Activated T-cell treated with anti-CD3 and anti-CD28 coated beads, Interleukin-2, amount 50 U/mL, for 72 hours (primary cell): Measurements from ENCODE around the gene BAIAP2. TPM values are rescaled to one million over a fixed set of nuclear protein-coding genes. Genes with fewer than 3 reads are reported as not detected.
"Not testable (repeated sequence)": the region's sequence is repeated elsewhere in the genome, so short reads cannot be mapped to it uniquely, and the experiment has no call there.

Source experiments
- ATAC-seq, 2 donors: fragments of 150-1000 bp; cut with Tn5 transposase; replicated peaks in 1 of 2; 2 replicates each; pipeline ENCODE4 v1.10.0; 2021; ENCODE audit warnings: moderate library complexity in 2 of 2, mild to moderate bottlenecking in 1 of 2
- DNase-seq, 2 donors: peaks; one replicate each; pipeline ENCODE4 v3.0.0; 2021 to 2022; ENCODE audit warnings: mixed read lengths in 1 of 2
- H3K27ac Mint-ChIP-seq: one replicate; pipeline ENCODE4 v1.8.0; 2022; ENCODE audit warnings: mild to moderate bottlenecking, moderate library complexity, mixed read lengths
- H3K27me3 Mint-ChIP-seq: one replicate; pipeline ENCODE4 v1.8.0; 2022; ENCODE audit warnings: low read depth, mixed read lengths
- H3K36me3 Mint-ChIP-seq, 2 donors: one replicate each; pipeline ENCODE4 v1.8.0; 2022; ENCODE audit warnings: mixed read lengths in 2 of 2, mild to moderate bottlenecking in 1 of 2; ENCODE audit not compliant: insufficient read depth in 2 of 2
- H3K4me1 Mint-ChIP-seq: one replicate; pipeline ENCODE4 v1.8.0; 2022; ENCODE audit warnings: low read depth, mixed read lengths
- H3K4me3 Mint-ChIP-seq, 2 donors: one replicate each; pipeline ENCODE4 v1.8.0; 2022; ENCODE audit warnings: mild to moderate bottlenecking in 2 of 2, mixed read lengths in 2 of 2, moderate library complexity in 2 of 2
- H3K9me3 Mint-ChIP-seq, 2 donors: one replicate each; pipeline ENCODE4 v1.8.0; 2022; ENCODE audit warnings: mixed read lengths in 2 of 2
- total RNA-seq, 2 donors: library from RNA; stranded (reverse); gene quantifications; one replicate each; pipeline ENCODE4 v1.2.3, GENCODE V29; 2022

The BAIAP2 gene
- total RNA-seq, 2 donors from 2014 or later: 8.7 TPM

GRCh38 chr17:81150377-81151077 lies 115.6 kb downstream of the BAIAP2 start:
- Mint-ChIP-seq H3K36me3 (no peaks in the 10 kb centered on the region), H3K27me3 (peaks cover 6% of the 10 kb centered on the region), H3K9me3 (no peaks in the 10 kb centered on the region)

GRCh38 chr17:81151278-81151677 lies 116.3 kb downstream of the BAIAP2 start:
- no peaks in the 10 kb centered on the region for H3K4me1 Mint-ChIP-seq
- no peaks in the 10 kb centered on the region for H3K36me3 Mint-ChIP-seq
- DNase-seq (no peak), ATAC-seq (no peak)
- H3K9me3 Mint-ChIP-seq: no peaks in the 10 kb centered on the region
- peaks cover 6% of the 10 kb centered on the region for H3K27me3 Mint-ChIP-seq
- no peak overlapping the region for H3K4me3 Mint-ChIP-seq
- H3K27ac Mint-ChIP-seq: no peak overlapping the region

More at GRCh38 chr17:81150377-81151077, 115.6 kb downstream of the BAIAP2 start:
- no peak for ATAC-seq
- DNase-seq: no peak
- Mint-ChIP-seq H3K27ac (no peak overlapping the region), H3K4me1 (no peaks in the 10 kb centered on the region), H3K4me3 (no peak overlapping the region)

GRCh38 chr17:81152288-81152828 lies 117.4 kb downstream of the BAIAP2 start:
- H3K4me3 Mint-ChIP-seq: no peak overlapping the region
- ATAC-seq: no peak

GRCh38 chr17:81153340-81153803 lies 118.4 kb downstream of the BAIAP2 start:
- DNase-seq (no peak), ATAC-seq (peak in 1 of 2 donors; percentile 28)
- H3K4me3 Mint-ChIP-seq: no peak overlapping the region
- no peaks in the 10 kb centered on the region for H3K36me3 Mint-ChIP-seq
- no peak overlapping the region for H3K27ac Mint-ChIP-seq
- H3K9me3 Mint-ChIP-seq: no peaks in the 10 kb centered on the region
- peaks cover 6% of the 10 kb centered on the region for H3K27me3 Mint-ChIP-seq
- no peaks in the 10 kb centered on the region for H3K4me1 Mint-ChIP-seq

More at GRCh38 chr17:81152288-81152828, 117.4 kb downstream of the BAIAP2 start:
- Mint-ChIP-seq H3K9me3 (no peaks in the 10 kb centered on the region), H3K27me3 (peaks cover 6% of the 10 kb centered on the region), H3K36me3 (no peaks in the 10 kb centered on the region), H3K27ac (no peak overlapping the region), H3K4me1 (no peaks in the 10 kb centered on the region)
- no peak for DNase-seq

- not testable (repeated sequence) for DNase-seq, H3K27me3 Mint-ChIP-seq, H3K27ac Mint-ChIP-seq, H3K4me3 Mint-ChIP-seq, H3K4me1 Mint-ChIP-seq, H3K36me3 Mint-ChIP-seq, ATAC-seq, H3K9me3 Mint-ChIP-seq
Observed at GRCh38 chr17:81154016-81154415, 119.1 kb downstream of the BAIAP2 start.

GRCh38 chr17:81154961-81155360 lies 120.0 kb downstream of the BAIAP2 start:
- Mint-ChIP-seq H3K4me3 (no peak overlapping the region), H3K9me3 (no peaks in the 10 kb centered on the region), H3K27ac (no peak overlapping the region), H3K4me1 (no peaks in the 10 kb centered on the region), H3K27me3 (peaks cover 6% of the 10 kb centered on the region), H3K36me3 (no peaks in the 10 kb centered on the region)
- ATAC-seq (no peak), DNase-seq (no peak)

GRCh38 chr17:81156866-81157805 lies 122.2 kb downstream of the BAIAP2 start:
- Mint-ChIP-seq H3K36me3 (no peaks in the 10 kb centered on the region), H3K4me1 (no peaks in the 10 kb centered on the region), H3K4me3 (no peak overlapping the region), H3K27ac (no peak overlapping the region), H3K9me3 (no peaks in the 10 kb centered on the region), H3K27me3 (peaks cover 8% of the 10 kb centered on the region)
- DNase-seq (no peak), ATAC-seq (no peak)

GRCh38 chr17:81157848-81158687 lies 123.1 kb downstream of the BAIAP2 start:
- Mint-ChIP-seq H3K4me1 (no peaks in the 10 kb centered on the region), H3K27me3 (peaks cover 8% of the 10 kb centered on the region), H3K9me3 (no peaks in the 10 kb centered on the region), H3K4me3 (no peak overlapping the region), H3K27ac (no peak overlapping the region), H3K36me3 (no peaks in the 10 kb centered on the region)
- ATAC-seq (no peak), DNase-seq (no peak)

- Mint-ChIP-seq H3K4me3 (no peak overlapping the region), H3K27ac (no peak overlapping the region), H3K4me1 (no peaks in the 10 kb centered on the region), H3K36me3 (no peaks in the 10 kb centered on the region), H3K27me3 (peaks cover 8% of the 10 kb centered on the region), H3K9me3 (no peaks in the 10 kb centered on the region)
- ATAC-seq (no peak), DNase-seq (no peak)
Observed at GRCh38 chr17:81158688-81159590, 124.0 kb downstream of the BAIAP2 start.

- H3K4me1 Mint-ChIP-seq: no peaks in the 10 kb centered on the region
- no peak overlapping the region for H3K4me3 Mint-ChIP-seq
- no peak for ATAC-seq
- DNase-seq: no peak
- H3K36me3 Mint-ChIP-seq: no peaks in the 10 kb centered on the region
- no peaks in the 10 kb centered on the region for H3K9me3 Mint-ChIP-seq
- peaks cover 8% of the 10 kb centered on the region for H3K27me3 Mint-ChIP-seq
- no peak overlapping the region for H3K27ac Mint-ChIP-seq
Observed at GRCh38 chr17:81159611-81160265, 124.8 kb downstream of the BAIAP2 start.

- no peaks in the 10 kb centered on the region for H3K4me1 Mint-ChIP-seq
- H3K36me3 Mint-ChIP-seq: no peaks in the 10 kb centered on the region
- H3K9me3 Mint-ChIP-seq: no peaks in the 10 kb centered on the region
- H3K27ac Mint-ChIP-seq: no peak overlapping the region
- H3K4me3 Mint-ChIP-seq: no peak overlapping the region
- DNase-seq (no peak), ATAC-seq (no peak)
- peaks cover 8% of the 10 kb centered on the region for H3K27me3 Mint-ChIP-seq
Observed at GRCh38 chr17:81160306-81160705, 125.4 kb downstream of the BAIAP2 start.
